ENCODE data around the gene PHF21B.

PHF21B gene

DNA sequence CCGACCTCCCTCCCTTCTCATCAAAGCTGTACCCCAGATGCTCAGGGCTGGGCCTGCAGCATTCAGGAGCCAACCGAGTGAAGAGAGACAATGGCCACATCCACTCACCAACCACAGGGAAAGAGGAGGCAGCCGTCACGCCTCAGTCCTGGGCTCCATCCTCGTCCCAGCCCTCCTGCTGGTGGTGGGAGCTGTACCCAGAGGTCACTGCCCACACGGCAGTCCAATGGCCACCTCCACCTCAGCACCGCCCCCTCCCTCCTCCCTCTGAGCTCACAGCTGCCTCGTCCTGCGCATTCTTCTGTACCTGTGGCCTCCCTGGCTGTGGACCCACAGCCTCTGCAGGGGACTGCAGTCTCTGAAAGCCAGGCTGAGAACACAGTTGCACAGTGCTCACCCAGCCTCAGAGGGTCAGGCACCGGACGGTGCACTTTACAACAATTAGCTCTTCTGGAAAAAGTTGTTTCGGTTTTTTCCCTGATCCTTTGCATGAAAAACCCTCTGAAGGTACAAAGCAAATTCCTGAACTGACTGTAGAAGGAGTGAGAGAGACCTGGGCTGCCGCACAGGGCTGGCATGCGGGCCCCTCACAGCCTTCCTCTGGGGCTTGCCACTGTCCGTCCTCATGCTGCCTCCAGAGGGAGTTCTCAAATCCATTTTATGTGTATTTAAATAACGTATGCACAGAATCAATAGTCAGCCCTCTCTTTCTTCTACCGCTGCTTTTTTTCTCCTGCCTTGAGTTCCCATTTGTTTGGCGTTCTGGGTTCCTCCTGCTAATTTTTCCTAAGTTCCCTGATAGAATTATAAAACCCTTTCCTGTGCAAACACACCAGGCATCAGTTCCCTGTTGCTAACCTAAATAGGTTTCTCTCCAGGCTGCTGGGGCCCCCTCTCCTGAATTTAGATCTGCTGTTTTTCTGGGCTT lies 52.7 kb downstream of the PHF21B start:
- DNase-seq = no peak

DNA sequence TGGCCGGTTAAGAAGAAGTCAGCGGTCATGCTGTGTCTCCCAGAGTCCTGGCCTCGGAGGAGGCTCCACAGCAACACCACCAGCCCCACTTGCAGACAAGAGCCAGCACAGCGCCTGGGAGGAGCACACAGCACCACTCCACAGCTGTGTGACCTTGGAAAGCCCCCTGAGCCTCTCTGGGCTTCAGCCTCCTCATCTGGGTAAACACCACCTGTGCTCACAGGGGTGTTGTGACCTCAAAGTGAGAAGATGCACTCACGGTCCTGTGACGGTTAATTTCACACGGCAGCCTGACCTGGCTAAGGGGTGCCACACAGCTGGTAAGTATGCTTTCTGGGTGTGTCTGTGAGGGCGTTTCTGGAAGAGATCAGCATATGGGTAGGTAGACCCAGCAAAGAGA lies 54.7 kb downstream of the PHF21B start:
- no peak for DNase-seq

DNA sequence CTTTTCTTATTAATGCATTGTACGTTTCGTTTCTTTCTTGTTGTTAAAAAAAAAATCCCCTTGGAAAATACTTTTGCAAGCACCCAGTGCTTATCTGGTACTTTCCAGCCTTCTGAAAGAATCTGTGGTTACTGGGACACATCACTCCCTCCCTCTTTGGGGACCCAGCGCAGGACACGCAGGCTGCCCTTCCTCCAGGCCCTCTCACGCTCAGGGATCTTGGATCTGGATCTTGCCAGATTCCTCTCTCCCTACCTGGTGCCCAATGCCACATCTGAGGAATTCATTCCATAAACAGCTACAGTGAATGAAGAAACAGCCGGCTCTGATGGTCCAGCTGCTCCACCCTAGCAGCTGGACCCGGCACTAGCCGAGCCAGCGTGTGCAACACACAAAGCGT lies 55.7 kb downstream of the PHF21B start:
- no peak for DNase-seq

DNA sequence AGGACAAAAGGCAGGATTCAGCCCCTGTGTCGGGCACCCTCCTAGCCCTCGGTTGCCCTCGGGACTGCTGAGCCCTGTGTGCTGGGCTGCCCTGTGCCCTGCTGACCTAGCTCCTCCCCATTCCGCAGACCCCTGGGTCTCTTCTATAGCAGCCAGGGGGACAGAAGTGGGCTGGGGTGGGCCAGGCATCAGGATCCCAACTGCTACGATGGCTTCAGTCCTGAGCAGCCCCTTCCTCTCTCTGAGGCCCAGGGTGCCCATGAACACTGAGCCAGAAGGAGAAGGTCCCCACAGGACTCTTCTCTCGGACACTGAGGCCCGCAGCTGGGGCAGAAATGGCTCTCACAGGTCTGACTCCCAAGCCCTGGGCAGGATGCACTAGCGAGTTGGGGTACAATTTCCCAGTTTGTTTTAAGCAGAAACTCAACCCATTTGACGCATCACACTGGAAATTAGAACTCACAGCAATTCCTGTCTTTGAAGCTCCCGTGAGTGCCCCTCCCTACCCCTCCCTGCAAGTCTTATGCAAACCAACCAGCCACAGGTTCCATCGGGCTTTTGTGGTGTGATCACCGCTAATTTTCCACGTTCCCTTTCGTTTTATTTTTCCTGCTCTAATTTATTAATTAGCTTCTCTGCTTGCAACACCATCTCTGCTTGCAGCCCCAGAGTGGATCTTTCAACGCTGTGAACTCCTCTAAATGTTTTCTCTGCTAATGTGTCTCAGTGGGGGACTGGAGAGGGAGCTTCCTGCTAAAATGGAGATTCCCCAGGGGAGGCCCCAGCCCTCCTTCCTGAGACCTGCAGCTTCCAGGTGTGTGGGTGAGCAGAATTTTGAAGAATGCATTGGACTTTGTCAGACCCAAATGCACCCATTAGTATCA lies 56.7 kb downstream of the PHF21B start:
- no peak for DNase-seq

DNA sequence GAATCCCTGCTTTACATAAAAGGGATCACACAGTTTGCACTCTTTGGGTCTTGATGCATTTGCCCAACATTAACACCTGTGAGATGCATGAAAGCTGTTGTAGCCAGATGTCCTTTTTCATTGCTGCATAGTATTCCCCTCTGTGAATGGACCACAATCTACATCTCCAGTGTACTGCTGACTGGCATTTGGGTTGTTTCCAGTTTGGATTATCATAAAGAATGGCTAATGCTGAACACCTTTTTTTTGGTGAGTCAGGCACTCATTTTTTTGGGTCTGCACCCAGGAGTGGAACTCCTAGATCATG lies 58.3 kb downstream of the PHF21B start:
- DNase-seq = no peak

DNA sequence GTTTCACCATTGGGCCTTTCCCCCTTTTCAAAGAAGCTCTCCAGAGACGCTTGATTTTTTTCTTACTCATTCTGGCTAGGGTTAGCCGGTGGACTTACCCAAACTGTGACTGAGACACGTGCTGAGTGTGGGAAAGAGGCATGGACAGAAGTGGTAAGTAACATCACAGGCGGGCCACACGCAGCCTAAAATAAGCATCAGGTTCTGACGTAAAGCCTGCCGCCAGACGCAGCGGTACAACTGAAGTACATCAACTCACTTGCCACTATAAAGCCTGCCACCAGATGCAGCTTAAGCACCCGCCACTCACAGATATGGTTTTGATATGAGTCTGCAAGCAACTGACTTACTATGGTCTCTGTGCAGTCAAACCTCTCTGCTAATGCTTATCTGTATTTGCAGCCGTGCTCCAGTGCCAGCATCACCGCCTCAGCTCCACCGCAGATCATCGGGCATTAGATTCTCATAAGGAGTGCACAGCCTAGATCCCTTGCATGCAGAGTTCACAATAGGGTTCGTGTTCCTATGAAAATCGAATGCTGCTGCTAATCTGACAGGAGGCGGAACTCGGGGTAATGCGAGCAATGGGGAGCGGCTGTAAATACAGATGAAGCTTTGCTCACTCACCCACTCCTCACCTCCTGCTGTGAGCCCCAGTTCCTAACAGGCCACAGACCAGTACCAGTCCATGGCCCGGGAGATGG lies 58.8 kb downstream of the PHF21B start:
- DNase-seq = no peak

DNA sequence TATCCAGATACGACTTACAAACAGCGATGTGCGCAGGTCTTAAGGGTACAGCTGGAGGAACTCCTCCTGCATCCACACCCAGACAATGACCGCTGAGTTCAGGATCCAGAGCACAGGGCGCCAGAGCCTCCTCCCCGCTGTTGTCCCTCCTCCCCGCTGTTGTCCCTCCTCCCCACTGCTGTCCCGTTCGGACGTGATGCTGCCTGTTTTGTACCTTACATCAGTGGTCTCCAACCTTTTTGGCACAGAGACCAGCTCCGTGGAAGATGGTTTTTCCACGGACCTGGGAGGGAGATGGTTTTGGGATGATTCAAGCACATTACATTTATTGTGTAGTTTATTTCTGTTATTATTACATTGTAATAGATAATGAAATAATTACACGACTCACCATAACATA lies 62.0 kb downstream of the PHF21B start:
- DNase-seq = no peak

DNA sequence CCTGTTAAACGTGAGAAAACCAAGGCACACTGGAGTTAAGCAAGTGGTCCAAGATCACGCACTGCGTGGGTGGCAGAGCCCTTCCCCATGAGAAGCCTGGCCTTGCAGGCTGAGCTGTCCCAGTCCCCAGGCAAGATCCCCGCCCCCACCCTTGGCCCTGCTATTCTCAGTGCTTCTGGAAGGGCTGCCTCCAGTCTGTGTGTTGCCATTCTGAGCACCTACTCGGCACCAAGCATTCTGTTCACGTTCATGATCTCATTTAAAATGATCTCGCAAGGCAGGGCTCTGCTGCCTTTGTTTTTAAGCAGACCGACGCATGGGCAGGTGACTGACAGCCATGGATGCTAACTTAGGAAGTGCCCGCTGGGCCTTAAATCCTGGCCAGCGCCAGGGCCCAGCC lies 62.8 kb downstream of the PHF21B start:
- no peak for DNase-seq

DNA sequence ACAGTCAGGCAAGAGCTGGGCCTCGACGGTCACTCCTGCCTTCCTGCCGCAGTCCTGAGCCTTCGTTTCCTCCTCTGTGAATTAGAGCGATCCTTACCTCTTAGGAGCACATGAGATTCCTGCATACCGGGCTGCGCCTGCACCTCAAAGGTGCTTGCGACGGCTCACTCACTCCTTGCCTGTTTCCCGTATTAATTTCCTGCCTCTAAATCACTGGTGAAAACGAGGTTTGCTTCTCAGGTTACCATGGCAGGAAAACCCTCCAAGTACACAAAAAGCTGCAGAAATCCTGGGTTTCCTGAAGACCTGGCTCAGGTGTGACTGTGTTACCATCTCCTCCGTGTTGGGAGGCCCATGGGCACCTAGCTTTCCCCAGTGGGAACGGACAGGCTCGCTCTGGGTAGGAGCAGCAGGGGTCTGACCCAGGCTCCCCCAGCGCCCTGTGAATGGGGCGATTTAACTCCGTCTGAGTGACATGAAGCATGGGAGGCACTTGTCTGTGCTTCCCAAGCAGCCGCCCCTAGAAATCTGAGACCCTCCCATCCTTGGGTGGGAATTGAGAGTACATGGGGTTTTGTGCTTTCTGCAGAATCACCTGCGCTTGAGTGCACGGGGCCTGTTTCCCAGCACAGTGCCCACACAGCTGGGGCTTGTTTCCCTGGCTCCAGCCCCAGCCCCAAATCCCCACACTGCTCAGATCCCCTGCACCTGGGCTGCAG lies 64.8 kb downstream of the PHF21B start:
- no peak for DNase-seq

DNA sequence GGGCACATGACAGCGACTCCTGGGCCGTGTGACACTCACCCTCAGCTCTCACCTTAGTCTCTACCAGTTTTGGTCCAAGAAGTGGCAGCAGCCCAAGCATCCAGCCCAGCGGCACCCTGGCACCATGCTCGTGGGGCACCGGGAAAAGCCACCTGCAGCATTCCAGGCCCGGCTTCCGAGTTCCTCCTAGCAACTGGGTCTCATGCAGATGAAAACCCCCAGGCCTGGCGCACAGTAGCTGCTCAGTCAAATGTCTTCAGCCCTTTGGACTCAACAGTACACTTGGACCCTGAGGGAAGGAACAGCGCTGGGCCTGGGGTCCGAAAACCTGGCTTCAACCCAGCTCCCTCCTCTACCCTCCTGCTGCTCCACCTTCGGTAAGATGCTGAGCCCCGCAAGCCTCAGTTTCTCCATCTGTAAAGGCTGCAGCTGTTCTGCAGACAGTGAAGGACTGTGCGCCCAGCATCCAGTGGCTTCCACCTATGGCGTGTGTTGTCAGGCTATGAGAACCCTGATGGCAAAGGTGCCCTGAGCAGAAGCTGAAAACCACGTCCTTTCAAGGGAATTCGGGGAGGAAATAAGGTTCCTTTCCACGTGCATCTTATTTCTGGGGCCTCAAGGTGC lies 66.0 kb downstream of the PHF21B start:
- DNase-seq = no peak

DNA sequence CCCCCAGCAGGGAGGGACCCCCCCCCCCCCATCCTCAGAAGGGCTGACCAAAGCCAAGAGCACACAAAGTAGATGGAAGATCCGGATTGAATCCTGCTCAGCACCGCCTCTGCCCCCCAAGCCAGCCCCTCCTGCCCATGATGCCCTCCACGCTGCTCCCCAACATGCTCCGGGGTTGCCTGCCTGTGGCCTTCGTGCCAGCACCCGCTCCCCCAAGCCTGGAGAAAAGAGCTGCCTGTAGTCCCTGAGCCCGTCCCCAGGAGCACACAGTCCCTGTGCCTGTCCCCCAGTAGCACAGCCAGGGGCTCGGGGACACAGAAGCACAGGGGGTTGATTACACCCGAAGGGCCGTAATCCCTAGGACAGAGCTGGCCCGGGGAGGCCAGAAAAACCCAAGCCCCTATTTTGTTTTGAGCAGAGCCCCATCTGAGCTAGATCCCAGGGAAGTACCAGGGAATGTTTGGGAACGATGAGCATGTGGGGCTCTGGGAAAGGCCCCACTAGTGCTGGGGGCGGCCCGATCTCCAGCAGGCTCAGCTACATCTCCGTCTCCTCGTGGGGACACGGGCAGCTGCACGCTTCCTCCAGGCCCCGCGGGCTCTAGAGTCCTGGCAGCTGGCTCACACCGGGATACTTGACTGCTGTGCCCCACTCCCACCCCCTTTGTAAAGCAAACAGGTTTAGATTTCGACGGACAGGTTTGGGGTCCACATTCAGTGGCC lies 66.7 kb downstream of the PHF21B start:
- DNase-seq = no peak

DNA sequence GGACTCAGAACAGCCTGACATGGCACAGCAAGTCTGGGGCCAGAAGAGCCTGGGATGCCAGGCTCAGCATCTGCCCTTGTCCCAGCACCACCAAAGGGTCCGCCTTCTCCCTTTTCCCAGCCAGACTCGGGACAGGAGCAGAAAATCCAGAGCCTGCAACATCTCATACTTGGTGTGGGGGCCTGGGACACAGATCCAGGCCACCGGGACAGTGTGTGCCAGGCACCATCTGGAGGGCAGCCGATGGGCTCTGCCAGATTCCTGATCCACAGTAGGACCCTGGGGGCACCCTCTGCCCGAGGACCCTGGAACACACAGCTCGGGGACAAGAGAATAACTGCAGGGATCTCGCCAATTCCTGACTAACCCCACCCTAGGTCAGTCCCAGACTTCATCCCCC lies 67.7 kb downstream of the PHF21B start:
- no peak for DNase-seq

DNA sequence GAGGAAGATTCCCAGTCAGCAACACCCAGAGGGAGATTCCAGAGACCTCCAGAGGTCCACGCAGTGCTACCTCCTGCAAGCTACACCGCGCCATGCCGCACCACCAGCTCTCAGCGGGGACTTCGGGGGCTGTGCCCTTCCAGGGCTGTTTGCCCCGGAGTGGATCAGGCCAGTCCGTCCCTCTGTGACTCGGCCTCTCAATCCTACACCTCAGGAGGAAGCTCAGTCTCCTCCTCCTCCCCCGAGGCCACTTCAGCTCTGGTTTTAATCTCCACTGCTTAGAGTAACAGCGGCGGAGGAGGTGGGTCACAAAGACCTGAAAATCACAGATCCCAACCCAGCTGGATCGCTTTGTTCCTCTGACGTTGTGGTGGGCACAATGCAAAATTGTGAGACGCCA lies 68.6 kb downstream of the PHF21B start:
- no peak for DNase-seq

DNA sequence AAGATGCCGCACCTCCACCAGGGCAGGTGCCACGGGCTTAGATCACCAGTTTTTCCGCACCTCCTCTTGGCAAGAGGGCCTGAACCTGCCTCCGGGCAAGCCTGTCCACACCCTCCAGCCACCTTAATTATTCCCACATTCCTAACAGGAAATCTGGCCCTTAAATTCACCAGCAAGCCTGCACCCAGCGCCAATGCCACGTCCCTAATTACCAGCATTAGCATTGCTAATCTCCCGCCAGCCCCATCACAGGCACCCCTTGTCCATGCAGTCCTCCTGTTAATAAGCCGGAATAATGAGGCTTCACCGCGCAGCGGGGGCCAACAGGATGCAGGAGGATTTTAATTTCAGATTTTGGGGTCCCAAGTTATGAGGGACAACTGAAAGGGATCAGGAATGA lies 69.7 kb downstream of the PHF21B start:
- no peak for DNase-seq

DNA sequence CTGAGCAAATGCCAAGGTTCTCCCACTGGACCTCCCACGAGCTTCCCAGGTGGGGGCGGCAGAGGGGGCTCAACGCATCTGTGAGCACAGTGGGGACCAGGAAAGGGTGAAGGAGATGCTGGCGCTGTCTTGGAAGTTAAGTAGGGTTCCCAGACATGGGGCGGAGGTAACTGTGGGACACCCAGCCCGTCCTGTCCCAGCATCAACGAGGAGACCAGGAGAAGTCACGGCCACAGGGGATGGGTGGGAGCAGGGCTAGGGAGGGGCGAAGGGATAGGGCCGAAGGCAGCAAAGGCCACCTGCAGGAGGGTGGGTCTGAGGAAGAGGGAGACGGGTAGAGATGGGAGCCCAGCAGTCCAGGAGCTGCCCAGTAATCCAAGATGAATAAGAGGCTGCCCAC lies 70.4 kb downstream of the PHF21B start:
- DNase-seq = no peak

DNA sequence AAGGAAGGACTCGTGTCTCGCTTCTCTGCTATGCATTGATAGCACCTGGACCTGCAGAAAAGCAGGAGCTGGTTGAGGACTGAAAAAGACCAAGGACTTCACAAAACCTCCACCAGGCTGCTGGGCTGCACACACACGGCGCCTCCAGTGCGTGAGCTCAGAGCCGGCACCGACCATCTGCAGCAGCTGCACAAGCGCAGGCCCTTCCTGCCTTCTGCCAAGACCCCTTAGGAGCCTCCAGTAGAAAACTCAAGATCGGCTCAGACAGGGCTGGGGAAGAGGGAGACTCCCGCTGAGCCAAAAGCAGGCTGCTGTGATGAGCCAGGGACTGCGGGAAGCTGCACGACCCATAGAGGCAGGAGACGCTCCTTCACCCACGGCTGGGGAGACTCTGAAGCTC lies 70.9 kb downstream of the PHF21B start:
- no peak for DNase-seq

DNA sequence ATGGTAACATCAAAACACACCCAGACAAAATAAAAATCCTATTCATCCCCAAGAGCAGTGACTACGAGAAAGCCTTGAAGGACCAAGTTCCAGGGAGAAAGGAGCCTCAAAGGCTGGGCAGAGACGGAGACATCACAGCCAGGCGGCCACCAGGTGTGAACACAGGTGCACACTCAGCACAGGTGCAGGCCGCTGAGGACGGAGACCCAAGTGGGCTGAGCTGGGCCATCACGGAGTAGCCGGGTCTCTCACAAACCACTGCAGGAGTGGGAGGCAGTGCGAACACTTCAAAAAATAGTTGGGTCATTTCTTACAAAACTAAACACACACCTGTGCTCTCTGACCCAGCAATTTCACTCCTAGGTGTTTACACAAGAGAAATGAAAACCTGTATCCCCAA lies 72.6 kb downstream of the PHF21B start:
- no peak for DNase-seq

DNA sequence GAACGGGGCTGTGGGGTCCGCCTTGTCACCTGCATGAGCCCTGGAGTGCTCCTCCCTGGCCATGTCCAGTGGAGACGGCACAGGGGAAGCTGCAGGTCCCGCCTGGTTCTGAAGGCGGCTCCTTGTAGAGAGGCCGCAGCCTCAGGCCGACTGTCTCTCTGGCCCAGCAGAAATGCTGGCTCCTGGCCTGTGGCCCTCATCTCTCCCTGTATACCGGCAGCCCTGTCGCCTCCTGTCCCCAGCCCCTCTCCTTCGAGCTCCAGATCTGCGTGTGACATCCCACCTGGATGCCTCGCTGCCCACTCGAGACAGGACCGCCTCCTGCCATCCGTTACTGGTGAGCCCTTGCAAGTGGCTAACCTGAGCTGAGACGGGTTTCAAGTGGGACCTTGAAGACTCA lies 73.6 kb downstream of the PHF21B start:
- no peak for DNase-seq

DNA sequence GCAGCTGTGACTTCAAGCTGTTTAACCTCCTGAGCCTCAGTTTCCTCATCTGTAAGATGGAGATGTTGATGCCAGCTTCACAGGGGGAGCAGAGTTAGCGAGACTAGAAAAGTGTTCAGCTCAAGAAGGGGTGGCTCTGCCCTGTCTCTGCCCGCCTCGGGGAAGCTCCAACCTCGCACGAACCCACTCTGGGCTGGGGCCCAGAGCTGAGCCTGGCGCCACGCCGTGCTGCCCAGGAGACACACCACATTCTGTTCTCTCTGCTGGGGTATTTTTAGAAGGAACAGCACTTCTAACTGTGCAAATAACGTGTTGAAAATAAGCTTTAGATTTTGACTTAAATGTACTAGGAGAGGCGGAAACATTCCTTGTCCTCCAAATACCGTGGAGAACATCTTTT lies 74.1 kb downstream of the PHF21B start:
- no peak for DNase-seq

DNA sequence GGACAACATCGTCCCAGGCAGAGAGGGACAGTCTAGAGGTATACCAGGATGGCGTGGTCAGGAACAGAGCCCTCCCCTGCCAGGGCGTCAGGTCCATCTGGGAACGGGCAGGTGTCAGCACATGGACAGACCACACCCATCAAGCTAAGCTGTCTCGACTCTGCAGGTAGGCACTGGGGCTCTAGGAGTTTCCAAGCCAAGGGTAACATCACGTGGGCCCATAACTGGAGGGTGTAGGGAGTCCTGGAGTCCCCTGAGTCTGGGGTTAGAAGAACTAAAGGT lies 75.4 kb downstream of the PHF21B start:
- no peak for DNase-seq

DNA sequence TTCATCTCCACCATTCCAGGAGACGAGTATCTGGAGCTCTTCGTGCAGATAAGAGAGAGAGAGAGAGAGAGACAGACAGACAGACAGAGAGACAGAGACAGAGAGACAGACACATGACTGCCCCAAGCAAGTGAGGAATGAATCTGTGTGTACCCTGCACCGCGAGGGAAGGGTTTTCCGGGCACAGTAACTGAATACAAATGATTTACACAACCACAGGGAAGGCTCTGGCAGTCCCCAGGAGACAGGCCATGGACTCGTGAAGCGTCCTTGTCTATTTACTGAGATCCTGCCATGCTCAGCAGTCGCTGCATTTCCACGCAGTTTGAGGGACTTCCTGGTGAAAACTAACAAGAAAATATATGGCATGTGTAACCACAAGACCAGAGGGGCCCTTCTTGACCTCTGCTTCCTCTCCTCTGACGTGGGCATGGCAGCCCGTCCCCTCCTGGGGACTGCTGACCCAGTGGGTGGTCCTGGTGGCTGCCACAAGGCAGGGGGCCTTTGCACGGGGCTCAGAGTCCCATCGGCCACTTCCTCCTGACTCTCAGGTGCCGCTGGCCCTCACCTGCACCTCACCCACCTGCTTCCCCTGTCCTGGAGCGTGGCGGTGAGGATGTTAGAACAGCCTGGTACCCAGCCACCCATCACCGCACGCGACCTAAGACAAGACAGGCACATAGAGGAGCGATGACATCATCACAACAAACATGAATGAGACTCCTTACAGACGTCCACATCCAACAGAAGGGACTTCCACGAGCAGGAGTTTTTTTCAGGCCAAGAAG lies 75.9 kb downstream of the PHF21B start:
- no peak for DNase-seq
